ENCODE results near the gene UST. TPM values are rescaled to one million over a fixed set of nuclear protein-coding genes. Genes with fewer than 3 reads are reported as not detected.

UST gene
- total RNA-seq, 5 donors from 2014 or later (not counting 1 experiment from before 2014, with no cell fraction given), result 1.9 to 5.3 (median 3.0) TPM

- Mint-ChIP-seq H3K9me3 (no peaks in the 10 kb centered on the region), H3K27ac (no peak overlapping the region), H3K27me3 (no peaks in the 10 kb centered on the region), H3K4me1 (peaks cover 0 to 2% (median 0%) of the 10 kb centered on the region in 3 donors), H3K4me3 (no peak overlapping the region), H3K36me3 (peaks cover 4% of the 10 kb centered on the region)
- H3K27me3 ChIP-seq (replicated peaks in 1 of 2; ENCODE audit: control insufficient read depth in 2 of 2, extremely low read depth in 1 of 2, insufficient read depth in 2 of 2, low read length in 1 of 2), result no peaks in the 10 kb centered on the region
- no peaks in the 10 kb centered on the region for H3K4me1 ChIP-seq (ENCODE audit: control insufficient read depth in 1 of 2, extremely low read depth in 1 of 2, insufficient read depth in 2 of 2, low read length in 2 of 2)
- H3K4me3 ChIP-seq (ENCODE audit: control insufficient read depth in 1 of 2, extremely low read depth in 1 of 2, low read length in 1 of 2), result no peak overlapping the region
- ChIA-PET CTCF (interaction anchor here (0.5 to 0.6 kb wide), 2 partner anchors 128 to 322 kb away, joined by 4 to 15 read pairs; no protein-coding TSS in a partner anchor), POLR2A (no interaction called here)
- no peaks in the 10 kb centered on the region for H3K9me3 ChIP-seq
- DNase-seq, result no peak
- H3K27ac ChIP-seq (ENCODE audit: low read length), result no peak overlapping the region
- ATAC-seq (replicated peaks in 1 of 4), result no peak
- WGBS (ENCODE audit: insufficient coverage), result 45% methylated on average over 2 of the region's 2 CpGs
- no peaks in the 10 kb centered on the region for H3K36me3 ChIP-seq (ENCODE audit: control insufficient read depth in 2 of 2, extremely low read depth in 1 of 2, insufficient read depth in 1 of 2, low read length in 1 of 2)
Observed at GRCh38 chr6:148884461-148884860, 137.6 kb downstream of the UST start.

GRCh38 chr6:148885136-148885865, 138.5 kb downstream of the UST start:
- Histone ChIP-seq H3K27me3 (replicated peaks in 1 of 2; ENCODE audit: control insufficient read depth in 2 of 2, extremely low read depth in 1 of 2, insufficient read depth in 2 of 2, low read length in 1 of 2) (no peaks in the 10 kb centered on the region), H3K9me3 (no peaks in the 10 kb centered on the region), H3K36me3 (ENCODE audit: control insufficient read depth in 2 of 2, extremely low read depth in 1 of 2, insufficient read depth in 1 of 2, low read length in 1 of 2) (no peaks in the 10 kb centered on the region), H3K4me1 (ENCODE audit: control insufficient read depth in 1 of 2, extremely low read depth in 1 of 2, insufficient read depth in 2 of 2, low read length in 2 of 2) (no peaks in the 10 kb centered on the region), H3K4me3 (ENCODE audit: control insufficient read depth in 1 of 2, extremely low read depth in 1 of 2, low read length in 1 of 2) (no peak overlapping the region), H3K27ac (ENCODE audit: low read length) (no peak overlapping the region)
- Mint-ChIP-seq H3K36me3 (peaks cover 4% of the 10 kb centered on the region), H3K27me3 (no peaks in the 10 kb centered on the region), H3K9me3 (no peaks in the 10 kb centered on the region), H3K4me3 (no peak overlapping the region), H3K27ac (no peak overlapping the region), H3K4me1 (peaks cover 0 to 2% (median 0%) of the 10 kb centered on the region in 3 donors)
- ChIA-PET CTCF (interaction anchor here in 1 of 2 donors (0.5 kb wide), 1 partner anchor 323 kb away, joined by 15 read pairs; no protein-coding TSS in a partner anchor), POLR2A (no interaction called here)
- no peak for DNase-seq
- ATAC-seq (replicated peaks in 1 of 4), result no peak
- WGBS (ENCODE audit: insufficient coverage), result 100% methylated on average over 2 of the region's 6 CpGs

- Mint-ChIP-seq H3K4me3 (no peak overlapping the region), H3K4me1 (peaks cover 0 to 2% (median 0%) of the 10 kb centered on the region in 3 donors), H3K36me3 (peaks cover 4% of the 10 kb centered on the region), H3K27ac (no peak overlapping the region), H3K27me3 (no peaks in the 10 kb centered on the region), H3K9me3 (no peaks in the 10 kb centered on the region)
- no peaks in the 10 kb centered on the region for H3K9me3 ChIP-seq
- no peaks in the 10 kb centered on the region for H3K4me1 ChIP-seq (ENCODE audit: control insufficient read depth in 1 of 2, extremely low read depth in 1 of 2, insufficient read depth in 2 of 2, low read length in 2 of 2)
- H3K27ac ChIP-seq (ENCODE audit: low read length), result no peak overlapping the region
- H3K36me3 ChIP-seq (ENCODE audit: control insufficient read depth in 2 of 2, extremely low read depth in 1 of 2, insufficient read depth in 1 of 2, low read length in 1 of 2), result no peaks in the 10 kb centered on the region
- no peak for DNase-seq
- 92% methylated on average over 2 of the region's 7 CpGs for WGBS (ENCODE audit: insufficient coverage)
- ChIA-PET POLR2A (no interaction called here), CTCF (no interaction called here)
- H3K4me3 ChIP-seq (ENCODE audit: control insufficient read depth in 1 of 2, extremely low read depth in 1 of 2, low read length in 1 of 2), result no peak overlapping the region
- ATAC-seq (replicated peaks in 1 of 4), result no peak
- no peaks in the 10 kb centered on the region for H3K27me3 ChIP-seq (replicated peaks in 1 of 2; ENCODE audit: control insufficient read depth in 2 of 2, extremely low read depth in 1 of 2, insufficient read depth in 2 of 2, low read length in 1 of 2)
Observed at GRCh38 chr6:148885925-148886845, 139.4 kb downstream of the UST start.

- H3K27me3 Mint-ChIP-seq, result no peaks in the 10 kb centered on the region
- ChIA-PET CTCF (no interaction called here), POLR2A (no interaction called here)
- no peaks in the 10 kb centered on the region for H3K4me1 ChIP-seq (ENCODE audit: control insufficient read depth in 1 of 2, extremely low read depth in 1 of 2, insufficient read depth in 2 of 2, low read length in 2 of 2)
- WGBS (ENCODE audit: insufficient coverage), result 86% methylated on average over 3 of the region's 3 CpGs
- no peak overlapping the region for H3K27ac ChIP-seq (ENCODE audit: low read length)
- ATAC-seq (replicated peaks in 1 of 4) (no peak), DNase-seq (no peak)
- H3K36me3 ChIP-seq (ENCODE audit: control insufficient read depth in 2 of 2, extremely low read depth in 1 of 2, insufficient read depth in 1 of 2, low read length in 1 of 2), result no peaks in the 10 kb centered on the region
- H3K4me3 ChIP-seq (ENCODE audit: control insufficient read depth in 1 of 2, extremely low read depth in 1 of 2, low read length in 1 of 2), result no peak overlapping the region
- H3K4me3 Mint-ChIP-seq, result no peak overlapping the region
- peaks cover 4% of the 10 kb centered on the region for H3K36me3 Mint-ChIP-seq
- H3K27me3 ChIP-seq (replicated peaks in 1 of 2; ENCODE audit: control insufficient read depth in 2 of 2, extremely low read depth in 1 of 2, insufficient read depth in 2 of 2, low read length in 1 of 2), result no peaks in the 10 kb centered on the region
- H3K4me1 Mint-ChIP-seq, result peaks cover 0 to 2% (median 0%) of the 10 kb centered on the region in 3 donors
- H3K9me3 ChIP-seq, result no peaks in the 10 kb centered on the region
- H3K27ac Mint-ChIP-seq, result no peak overlapping the region
- no peaks in the 10 kb centered on the region for H3K9me3 Mint-ChIP-seq
Observed at GRCh38 chr6:148887181-148887580, 140.4 kb downstream of the UST start.

- CTCF ChIA-PET, result no interaction called here
- no peaks in the 10 kb centered on the region for H3K4me1 Mint-ChIP-seq
- no peaks in the 10 kb centered on the region for H3K4me1 ChIP-seq (ENCODE audit: control insufficient read depth in 1 of 2, extremely low read depth in 1 of 2, insufficient read depth in 2 of 2, low read length in 2 of 2)
- H3K27me3 ChIP-seq (replicated peaks in 1 of 2; ENCODE audit: control insufficient read depth in 2 of 2, extremely low read depth in 1 of 2, insufficient read depth in 2 of 2, low read length in 1 of 2), result no peaks in the 10 kb centered on the region
- DNase-seq (no peak), ATAC-seq (replicated peaks in 1 of 4) (no peak)
- H3K27ac ChIP-seq (ENCODE audit: low read length), result no peak overlapping the region
- H3K27ac Mint-ChIP-seq, result no peak overlapping the region
- no CpG with 5 or more reads among the region's 3 CpGs for WGBS (ENCODE audit: insufficient coverage)
- H3K4me3 ChIP-seq (ENCODE audit: control insufficient read depth in 1 of 2, extremely low read depth in 1 of 2, low read length in 1 of 2), result no peak overlapping the region
- H3K36me3 Mint-ChIP-seq, result peaks cover 4% of the 10 kb centered on the region
- no peak overlapping the region for H3K4me3 Mint-ChIP-seq
- no peaks in the 10 kb centered on the region for H3K9me3 Mint-ChIP-seq
- H3K36me3 ChIP-seq (ENCODE audit: control insufficient read depth in 2 of 2, extremely low read depth in 1 of 2, insufficient read depth in 1 of 2, low read length in 1 of 2), result no peaks in the 10 kb centered on the region
- no peaks in the 10 kb centered on the region for H3K9me3 ChIP-seq
- POLR2A ChIA-PET, result interaction anchor here in 1 of 2 donors (0.5 kb wide), 1 partner anchor 47 kb away, joined by 4 read pairs; no protein-coding TSS in a partner anchor
- H3K27me3 Mint-ChIP-seq, result no peaks in the 10 kb centered on the region
Observed at GRCh38 chr6:148888856-148889255, 142.0 kb downstream of the UST start.

- Histone ChIP-seq H3K27me3 (replicated peaks in 1 of 2; ENCODE audit: control insufficient read depth in 2 of 2, extremely low read depth in 1 of 2, insufficient read depth in 2 of 2, low read length in 1 of 2) (no peaks in the 10 kb centered on the region), H3K36me3 (ENCODE audit: control insufficient read depth in 2 of 2, extremely low read depth in 1 of 2, insufficient read depth in 1 of 2, low read length in 1 of 2) (no peaks in the 10 kb centered on the region), H3K27ac (ENCODE audit: low read length) (no peak overlapping the region), H3K4me1 (ENCODE audit: control insufficient read depth in 1 of 2, extremely low read depth in 1 of 2, insufficient read depth in 2 of 2, low read length in 2 of 2) (no peaks in the 10 kb centered on the region), H3K9me3 (no peaks in the 10 kb centered on the region), H3K4me3 (ENCODE audit: control insufficient read depth in 1 of 2, extremely low read depth in 1 of 2, low read length in 1 of 2) (no peak overlapping the region)
- no peaks in the 10 kb centered on the region for H3K4me1 Mint-ChIP-seq
- 92% methylated on average over 2 of the region's 3 CpGs for WGBS (ENCODE audit: insufficient coverage)
- CTCF ChIA-PET, result no interaction called here
- DNase-seq, result no peak
- H3K36me3 Mint-ChIP-seq, result peaks cover 4% of the 10 kb centered on the region
- POLR2A ChIA-PET, result interaction anchor here in 1 of 2 donors (0.6 kb wide), 1 partner anchor 913 kb away, joined by 5 read pairs; no protein-coding TSS in a partner anchor
- H3K9me3 Mint-ChIP-seq, result no peaks in the 10 kb centered on the region
- no peak for ATAC-seq (replicated peaks in 1 of 4)
- no peak overlapping the region for H3K4me3 Mint-ChIP-seq
- H3K27me3 Mint-ChIP-seq, result no peaks in the 10 kb centered on the region
- H3K27ac Mint-ChIP-seq, result no peak overlapping the region
Observed at GRCh38 chr6:148890096-148890495, 143.3 kb downstream of the UST start.

All from T-cell (primary cell).